ENCODE measurements around the gene GDF7. TPM values are rescaled to one million over a fixed set of nuclear protein-coding genes. Genes with fewer than 3 reads are reported as not detected.
A peak's percentile ranks its signal among the peaks of the same experiment; 100 is the strongest.

The GDF7 gene
- total and polyA plus RNA-seq, 2 experiments from 2014 or later: 0.24 to 0.37 TPM

DNA sequence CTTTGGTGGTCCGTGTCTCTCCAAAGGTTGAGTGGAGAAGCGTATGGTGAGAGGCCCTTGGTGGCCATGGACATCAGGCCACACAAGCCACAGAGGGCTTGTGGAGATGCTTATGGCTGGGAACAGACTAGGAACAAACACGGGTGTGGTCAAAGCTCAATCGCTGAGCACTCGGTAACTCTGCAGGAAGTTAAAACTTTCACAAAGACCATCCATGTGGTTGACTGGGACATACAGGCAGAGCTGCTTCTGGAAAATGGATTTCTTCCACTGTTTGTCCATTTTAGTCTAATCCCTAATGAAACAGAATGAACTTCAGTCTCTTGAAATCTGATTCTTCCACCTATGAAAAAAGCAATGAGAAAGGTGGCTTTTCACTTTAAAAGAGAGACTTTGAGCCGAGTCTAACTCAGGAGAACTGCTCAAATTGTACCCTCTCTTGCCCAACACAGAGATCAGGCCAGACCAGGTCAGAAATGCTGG lies 17.7 kb downstream of the GDF7 start:
- Histone ChIP-seq H3K4me2 (no peak overlapping the region), H3K36me3 (replicated peaks; ENCODE audit: insufficient read depth, low read depth) (no peaks in the 10 kb centered on the region)

GRCh38 chr2:20687260-20687832 lies 20.4 kb downstream of the GDF7 start:
- 95% methylated on average over 4 of the region's 4 CpGs for WGBS (ENCODE audit: low lambda C conversion rate, missing lambda C conversion rate)
- TF ChIP-seq, protein P1, sequence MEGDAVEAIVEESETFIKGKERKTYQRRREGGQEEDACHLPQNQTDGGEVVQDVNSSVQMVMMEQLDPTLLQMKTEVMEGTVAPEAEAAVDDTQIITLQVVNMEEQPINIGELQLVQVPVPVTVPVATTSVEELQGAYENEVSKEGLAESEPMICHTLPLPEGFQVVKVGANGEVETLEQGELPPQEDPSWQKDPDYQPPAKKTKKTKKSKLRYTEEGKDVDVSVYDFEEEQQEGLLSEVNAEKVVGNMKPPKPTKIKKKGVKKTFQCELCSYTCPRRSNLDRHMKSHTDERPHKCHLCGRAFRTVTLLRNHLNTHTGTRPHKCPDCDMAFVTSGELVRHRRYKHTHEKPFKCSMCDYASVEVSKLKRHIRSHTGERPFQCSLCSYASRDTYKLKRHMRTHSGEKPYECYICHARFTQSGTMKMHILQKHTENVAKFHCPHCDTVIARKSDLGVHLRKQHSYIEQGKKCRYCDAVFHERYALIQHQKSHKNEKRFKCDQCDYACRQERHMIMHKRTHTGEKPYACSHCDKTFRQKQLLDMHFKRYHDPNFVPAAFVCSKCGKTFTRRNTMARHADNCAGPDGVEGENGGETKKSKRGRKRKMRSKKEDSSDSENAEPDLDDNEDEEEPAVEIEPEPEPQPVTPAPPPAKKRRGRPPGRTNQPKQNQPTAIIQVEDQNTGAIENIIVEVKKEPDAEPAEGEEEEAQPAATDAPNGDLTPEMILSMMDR (IDR thresholded peaks at IDR 0.05; ENCODE audit: poor library complexity): no peak
- TF ChIP-seq EZH2phosphoT487 (IDR thresholded peaks at IDR 0.05; ENCODE audit: low read depth, severe bottlenecking, unreplicated experiment) (no peak), EZH2 (IDR thresholded peaks at IDR 0.05; ENCODE audit: borderline replicate concordance) (no peak)

More for the DNA sequence above, 17.7 kb downstream of the GDF7 start:
- Histone ChIP-seq H3K9me3 (ENCODE audit: low read depth) (no peaks in the 10 kb centered on the region), H3K4me1 (ENCODE audit: insufficient read depth) (no peaks in the 10 kb centered on the region), H3K79me2 (no peaks in the 10 kb centered on the region), H4K20me1 (ENCODE audit: insufficient read depth, poor library complexity, severe bottlenecking) (no peaks in the 10 kb centered on the region), H3K27ac (no peak overlapping the region), H3K4me3 (no peak overlapping the region), H2AFZ (no peak overlapping the region), H3K27me3 (no peaks in the 10 kb centered on the region), H3K9me2 (replicated peaks; ENCODE audit: insufficient read depth) (no peaks in the 10 kb centered on the region)
- DNase-seq (ENCODE audit: low spot score): no peak
- no peak for TF ChIP-seq EZH2phosphoT487 (IDR thresholded peaks at IDR 0.05; ENCODE audit: low read depth, severe bottlenecking, unreplicated experiment)
- no peak for TF ChIP-seq EZH2 (IDR thresholded peaks at IDR 0.05; ENCODE audit: borderline replicate concordance)
- TF ChIP-seq, protein P1 (IDR thresholded peaks at IDR 0.05; ENCODE audit: poor library complexity): no peak
- WGBS (ENCODE audit: low lambda C conversion rate, missing lambda C conversion rate): 89% methylated on average over 6 of the region's 6 CpGs

GRCh38 chr2:20689428-20690264 lies 22.7 kb downstream of the GDF7 start:
- H3K79me2 ChIP-seq: no peaks in the 10 kb centered on the region
- no peak overlapping the region for H2AFZ ChIP-seq
- peak overlapping the region; percentile 70 for H3K4me2 ChIP-seq
- H3K27me3 ChIP-seq: no peaks in the 10 kb centered on the region
- 56% methylated on average over 11 of the region's 11 CpGs for whole genome bisulfite sequencing (ENCODE audit: low lambda C conversion rate, missing lambda C conversion rate)
- H3K36me3 ChIP-seq (replicated peaks; ENCODE audit: insufficient read depth, low read depth): no peaks in the 10 kb centered on the region
- H3K4me1 ChIP-seq (ENCODE audit: insufficient read depth): peaks cover 5% of the 10 kb centered on the region
- H3K9me2 ChIP-seq (replicated peaks; ENCODE audit: insufficient read depth): no peaks in the 10 kb centered on the region
- peak overlapping the region; percentile 75 for H3K27ac ChIP-seq
- H4K20me1 ChIP-seq (ENCODE audit: insufficient read depth, poor library complexity, severe bottlenecking): no peaks in the 10 kb centered on the region
- no peaks in the 10 kb centered on the region for H3K9me3 ChIP-seq (ENCODE audit: low read depth)
- no peak for DNase-seq (ENCODE audit: low spot score)
- TF ChIP-seq EZH2phosphoT487 (IDR thresholded peaks at IDR 0.05; ENCODE audit: low read depth, severe bottlenecking, unreplicated experiment) (no peak), EZH2 (IDR thresholded peaks at IDR 0.05; ENCODE audit: borderline replicate concordance) (no peak)
- TF ChIP-seq, protein P1 (IDR thresholded peaks at IDR 0.05; ENCODE audit: poor library complexity): no peak
- H3K4me3 ChIP-seq: peak overlapping the region; percentile 10

More at GRCh38 chr2:20687260-20687832, 20.4 kb downstream of the GDF7 start:
- Histone ChIP-seq H3K36me3 (replicated peaks; ENCODE audit: insufficient read depth, low read depth) (no peaks in the 10 kb centered on the region), H3K4me1 (ENCODE audit: insufficient read depth) (peaks cover 5% of the 10 kb centered on the region), H2AFZ (no peak overlapping the region), H3K4me3 (no peak overlapping the region), H3K27ac (no peak overlapping the region), H3K9me2 (replicated peaks; ENCODE audit: insufficient read depth) (no peaks in the 10 kb centered on the region), H4K20me1 (ENCODE audit: insufficient read depth, poor library complexity, severe bottlenecking) (no peaks in the 10 kb centered on the region), H3K27me3 (no peaks in the 10 kb centered on the region), H3K4me2 (no peak overlapping the region), H3K9me3 (ENCODE audit: low read depth) (no peaks in the 10 kb centered on the region), H3K79me2 (no peaks in the 10 kb centered on the region)
- no peak for DNase-seq (ENCODE audit: low spot score)

Measured in hepatocyte (in vitro differentiated cells).